H9 (cell line): ENCODE results near the gene ATP6V0E1. TPM values are rescaled to one million over a fixed set of nuclear protein-coding genes. Genes with fewer than 3 reads are reported as not detected.

Experiments
- DNase-seq: peaks from one replicate; pipeline ENCODE4 v3.0.0-alpha.2; 2017
- H2AFZ ChIP-seq: one replicate; pipeline ENCODE4 v1.6.1; 2013; ENCODE audit warnings: mild to moderate bottlenecking, low read length, control low read depth, moderate library complexity
- H2AK5ac ChIP-seq: 2 replicates; pipeline ENCODE4 v1.6.1; 2013; ENCODE audit warnings: low read length, control low read depth, mixed read lengths; ENCODE audit not compliant: insufficient read length
- H2BK120ac ChIP-seq: one replicate; pipeline ENCODE4 v1.6.1; 2013; ENCODE audit warnings: low read depth, mild to moderate bottlenecking, low read length, control low read depth, inconsistent platforms; ENCODE audit not compliant: poor library complexity, severe bottlenecking
- H2BK12ac ChIP-seq: 2 replicates; pipeline ENCODE4 v1.6.1; 2013; ENCODE audit warnings: low read length, control low read depth, mixed read lengths, low read depth; ENCODE audit not compliant: insufficient read length
- H2BK15ac ChIP-seq: 2 replicates; pipeline ENCODE4 v1.6.1; 2013; ENCODE audit warnings: low read depth, low read length, control low read depth
- H2BK20ac ChIP-seq: one replicate; pipeline ENCODE4 v1.6.1; 2013; ENCODE audit warnings: low read depth, mild to moderate bottlenecking, low read length, control low read depth, inconsistent platforms; ENCODE audit not compliant: poor library complexity, severe bottlenecking
- H2BK5ac ChIP-seq: 2 replicates; pipeline ENCODE4 v1.6.1; 2013; ENCODE audit warnings: low read length, control low read depth, mixed read lengths; ENCODE audit not compliant: insufficient read length
- H3K14ac ChIP-seq: 2 replicates; pipeline ENCODE4 v1.6.1; 2013; ENCODE audit warnings: low read length, control low read depth; ENCODE audit not compliant: insufficient read depth
- H3K18ac ChIP-seq: 2 replicates; pipeline ENCODE4 v1.6.1; 2013; ENCODE audit warnings: low read depth, mild to moderate bottlenecking, mixed read lengths, low read length, control low read depth; ENCODE audit not compliant: insufficient read length
- H3K23ac ChIP-seq: 2 replicates; pipeline ENCODE4 v1.6.1; 2013; ENCODE audit warnings: low read length, control low read depth, mixed read lengths, low read depth; ENCODE audit not compliant: insufficient read length
- H3K23me2 ChIP-seq: 2 replicates; pipeline ENCODE4 v1.6.1; 2013; ENCODE audit warnings: low read depth, mild to moderate bottlenecking, mixed read lengths, low read length, control low read depth; ENCODE audit not compliant: insufficient read length, poor library complexity, severe bottlenecking
- H3K27ac ChIP-seq: 2 replicates; pipeline ENCODE4 v1.5.1; 2013; ENCODE audit warnings: low read length, control low read depth, mixed read lengths, low read depth; ENCODE audit not compliant: insufficient read length
- H3K27me3 ChIP-seq: 2 replicates; pipeline ENCODE4 v1.6.1; 2013; ENCODE audit warnings: low read length, control low read depth, inconsistent platforms; ENCODE audit not compliant: insufficient read depth
- H3K4ac ChIP-seq: 2 replicates; pipeline ENCODE4 v1.6.1; 2013; ENCODE audit warnings: low read depth, mild to moderate bottlenecking, control low read depth, inconsistent platforms, low read length, moderate library complexity
- H3K4me1 ChIP-seq: 2 replicates; pipeline ENCODE4 v1.6.1; 2013; ENCODE audit warnings: low read length, control low read depth, inconsistent platforms; ENCODE audit not compliant: insufficient read depth
- H3K4me2 ChIP-seq: 2 replicates; pipeline ENCODE4 v1.6.1; 2013; ENCODE audit warnings: low read length, control low read depth, mixed read lengths; ENCODE audit not compliant: insufficient read length, insufficient read depth
- H3K56ac ChIP-seq: 2 replicates; pipeline ENCODE4 v1.6.1; 2013; ENCODE audit warnings: low read depth, mild to moderate bottlenecking, mixed read lengths, low read length, control low read depth; ENCODE audit not compliant: insufficient read length
- H3K79me1 ChIP-seq: 2 replicates; pipeline ENCODE4 v1.6.1; 2013; ENCODE audit warnings: low read depth, mild to moderate bottlenecking, moderate library complexity, low read length, control low read depth, inconsistent platforms; ENCODE audit not compliant: insufficient read depth, poor library complexity, severe bottlenecking
- H3K79me2 ChIP-seq: 2 replicates; pipeline ENCODE4 v1.6.1; 2013; ENCODE audit warnings: low read length, control low read depth, inconsistent platforms; ENCODE audit not compliant: insufficient read depth
- H3K9ac ChIP-seq: 2 replicates; pipeline ENCODE4 v1.6.1; 2013; ENCODE audit warnings: low read length, control low read depth, mixed read lengths; ENCODE audit not compliant: insufficient read length; ENCODE audit errors: extremely low read depth
- H3K9me3 ChIP-seq: one replicate; pipeline ENCODE4 v1.6.1; 2013; ENCODE audit warnings: low read depth, low read length, inconsistent platforms; ENCODE audit not compliant: control insufficient read depth
- H3T11ph ChIP-seq: one replicate; pipeline ENCODE4 v1.6.1; 2013; ENCODE audit warnings: mild to moderate bottlenecking, low read length, control low read depth, inconsistent platforms
- H4K20me1 ChIP-seq: one replicate; pipeline ENCODE4 v1.6.1; 2013; ENCODE audit not compliant: control insufficient read depth, insufficient read length, insufficient read depth
- H4K5ac ChIP-seq: 2 replicates; pipeline ENCODE4 v1.6.1; 2013; ENCODE audit warnings: low read depth, mild to moderate bottlenecking, mixed read lengths, low read length, control low read depth; ENCODE audit not compliant: insufficient read length
- H4K8ac ChIP-seq: replicated peaks from 2 replicates; pipeline ENCODE4 v1.6.1; 2013; ENCODE audit warnings: low read length, control low read depth, mixed read lengths, low read depth; ENCODE audit not compliant: insufficient read length
- H4K91ac ChIP-seq: 2 replicates; pipeline ENCODE4 v1.6.1; 2013; ENCODE audit warnings: low read depth, mild to moderate bottlenecking, moderate library complexity, mixed read lengths, low read length, control low read depth; ENCODE audit not compliant: insufficient read length
- H3K27ac Mint-ChIP-seq, 3 experiments: 2 replicates in 2 of 3; 3 replicates in 1 of 3; pipeline ENCODE4 v1.8.0; 2020 to 2021; ENCODE audit warnings: mixed read lengths in 3 of 3, mild to moderate bottlenecking in 1 of 3, moderate library complexity in 1 of 3
- H3K27me3 Mint-ChIP-seq: 2 replicates; pipeline ENCODE4 v1.8.0; 2021; ENCODE audit warnings: low read depth, mild to moderate bottlenecking, moderate library complexity, mixed read lengths
- H3K36me3 Mint-ChIP-seq, 3 experiments: 2 replicates in 2 of 3; 3 replicates in 1 of 3; pipeline ENCODE4 v1.8.0; 2020 to 2021; ENCODE audit warnings: low read depth in 3 of 3, mixed read lengths in 3 of 3; ENCODE audit not compliant: insufficient read depth in 1 of 3
- H3K4me1 Mint-ChIP-seq, 2 experiments: 2 replicates each; pipeline ENCODE4 v1.8.0; 2020; ENCODE audit warnings: mixed read lengths in 2 of 2
- H3K4me3 Mint-ChIP-seq, 2 experiments: 2 replicates in 1 of 2; 3 replicates in 1 of 2; pipeline ENCODE4 v1.8.0; 2020 to 2021; ENCODE audit warnings: mild to moderate bottlenecking in 2 of 2, mixed read lengths in 2 of 2, moderate library complexity in 1 of 2
- H3K9me3 Mint-ChIP-seq, 2 experiments: 2 replicates in 1 of 2; 3 replicates in 1 of 2; pipeline ENCODE4 v1.8.0; 2020; ENCODE audit warnings: mild to moderate bottlenecking in 2 of 2, mixed read lengths in 2 of 2, moderate library complexity in 1 of 2
- WGBS: extraction: QIAGEN DNeasy Blood & Tissue Kit; methylation state at CpG from one replicate; pipeline ENCODE4 v1.1.7; 2013; ENCODE audit warnings: missing lambda C conversion rate, low lambda C conversion rate, mixed read lengths; ENCODE audit not compliant: insufficient read length; ENCODE audit errors: extremely low coverage; 5-methylcytosine and 5-hydroxymethylcytosine counted together
- total RNA-seq: library from RNA; stranded (reverse); gene quantifications from 2 replicates; pipeline ENCODE4 v1.2.1, GENCODE V29; 2021
- TF ChIP-seq, protein P1 (sequence below): fragments of 200-600 bp; sonication (generic); conservative IDR thresholded peaks from 3 replicates; pipeline ENCODE4 v1.8.0; 2021; ENCODE audit warnings: antibody characterized with exemption, mild to moderate bottlenecking

The ATP6V0E1 gene
- total RNA-seq, 1 experiment from 2014 or later: 101 TPM

DNA sequence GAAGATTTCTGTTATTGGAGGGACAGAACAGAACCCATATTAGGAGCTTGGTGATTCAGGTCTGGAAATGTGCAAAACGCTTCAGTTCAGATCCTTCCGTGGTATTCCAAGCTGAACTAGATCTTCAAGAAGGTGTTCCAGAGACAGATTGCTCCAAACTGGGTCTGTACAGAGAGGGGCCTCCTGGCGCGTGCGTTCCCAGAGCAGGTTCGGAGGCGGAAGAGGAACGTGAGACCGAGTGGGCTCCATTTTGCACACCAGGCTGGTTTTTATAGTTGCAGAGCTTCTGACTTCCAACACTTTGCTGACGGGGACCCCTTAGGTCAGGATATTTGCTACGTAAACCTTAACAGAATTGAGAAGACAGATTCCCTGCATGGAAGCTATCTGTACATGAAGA lies 41.0 kb upstream of the ATP6V0E1 start:
- H3K36me3 Mint-ChIP-seq: peaks cover 15 to 49% (median 44%) of the 10 kb centered on the region in 3 experiments; a peak in 6 of 7 replicates
- H3K9me3 Mint-ChIP-seq: no peaks in the 10 kb centered on the region
- Histone ChIP-seq H3K4me1 (no peaks in the 10 kb centered on the region), H3K23ac (no peak overlapping the region), H4K91ac (no peak overlapping the region), H2BK5ac (no peak overlapping the region), H2AK5ac (no peak overlapping the region), H3K27me3 (no peaks in the 10 kb centered on the region), H3K4ac (no peak overlapping the region), H3K79me1 (no peaks in the 10 kb centered on the region), H4K5ac (no peak overlapping the region), H3T11ph (no peak overlapping the region), H2AFZ (no peak overlapping the region), H4K20me1 (no peaks in the 10 kb centered on the region), H2BK15ac (no peak overlapping the region), H3K9me3 (no peaks in the 10 kb centered on the region), H2BK12ac (no peak overlapping the region), H3K23me2 (no peaks in the 10 kb centered on the region), H3K14ac (no peak overlapping the region), H2BK20ac (no peak overlapping the region), H3K27ac (no peak overlapping the region), H2BK120ac (no peak overlapping the region), H3K18ac (no peak overlapping the region), H3K9ac (no peak overlapping the region), H3K4me2 (no peak overlapping the region), H4K8ac (no peak overlapping the region), H3K56ac (no peak overlapping the region), H3K79me2 (no peaks in the 10 kb centered on the region)
- peaks cover 21 to 23% of the 10 kb centered on the region in 2 experiments for H3K4me1 Mint-ChIP-seq
- TF ChIP-seq, protein P1, sequence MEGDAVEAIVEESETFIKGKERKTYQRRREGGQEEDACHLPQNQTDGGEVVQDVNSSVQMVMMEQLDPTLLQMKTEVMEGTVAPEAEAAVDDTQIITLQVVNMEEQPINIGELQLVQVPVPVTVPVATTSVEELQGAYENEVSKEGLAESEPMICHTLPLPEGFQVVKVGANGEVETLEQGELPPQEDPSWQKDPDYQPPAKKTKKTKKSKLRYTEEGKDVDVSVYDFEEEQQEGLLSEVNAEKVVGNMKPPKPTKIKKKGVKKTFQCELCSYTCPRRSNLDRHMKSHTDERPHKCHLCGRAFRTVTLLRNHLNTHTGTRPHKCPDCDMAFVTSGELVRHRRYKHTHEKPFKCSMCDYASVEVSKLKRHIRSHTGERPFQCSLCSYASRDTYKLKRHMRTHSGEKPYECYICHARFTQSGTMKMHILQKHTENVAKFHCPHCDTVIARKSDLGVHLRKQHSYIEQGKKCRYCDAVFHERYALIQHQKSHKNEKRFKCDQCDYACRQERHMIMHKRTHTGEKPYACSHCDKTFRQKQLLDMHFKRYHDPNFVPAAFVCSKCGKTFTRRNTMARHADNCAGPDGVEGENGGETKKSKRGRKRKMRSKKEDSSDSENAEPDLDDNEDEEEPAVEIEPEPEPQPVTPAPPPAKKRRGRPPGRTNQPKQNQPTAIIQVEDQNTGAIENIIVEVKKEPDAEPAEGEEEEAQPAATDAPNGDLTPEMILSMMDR: no peak
- no peak overlapping the region for H3K4me3 Mint-ChIP-seq
- DNase-seq: no peak
- no CpG with 5 or more reads among the region's 11 CpGs for WGBS
- peak overlapping the region; percentile 8 to 23 (median 9); a peak in 5 of 7 replicates for H3K27ac Mint-ChIP-seq
- no peaks in the 10 kb centered on the region; the same call in 1 of the 2 replicates for H3K27me3 Mint-ChIP-seq
